Keratinocyte (primary cell): ENCODE data around the gene CLSTN2.

Experiments used
- EZH2 ChIP-seq: IDR thresholded peaks from one replicate; pipeline ENCODE4 v1.6.1; 2012; ENCODE audit warnings: inconsistent platforms, mild to moderate bottlenecking, low read length, moderate library complexity
- TF ChIP-seq, protein P1 (sequence below), 3 experiments: IDR thresholded peaks in 1 of 3; conservative IDR thresholded peaks in 1 of 3; optimal IDR thresholded peaks in 1 of 3; 2 replicates in 2 of 3; 3 replicates in 1 of 3; pipeline versions ENCODE3 to v1.5.1; 2011; ENCODE audit warnings: low read length in 3 of 3, mild to moderate bottlenecking in 3 of 3, moderate library complexity in 2 of 3, control low read depth in 1 of 3, inconsistent platforms in 1 of 3; ENCODE audit not compliant: insufficient read depth in 2 of 3; ENCODE audit errors: extremely low read depth in 1 of 3

DNA sequence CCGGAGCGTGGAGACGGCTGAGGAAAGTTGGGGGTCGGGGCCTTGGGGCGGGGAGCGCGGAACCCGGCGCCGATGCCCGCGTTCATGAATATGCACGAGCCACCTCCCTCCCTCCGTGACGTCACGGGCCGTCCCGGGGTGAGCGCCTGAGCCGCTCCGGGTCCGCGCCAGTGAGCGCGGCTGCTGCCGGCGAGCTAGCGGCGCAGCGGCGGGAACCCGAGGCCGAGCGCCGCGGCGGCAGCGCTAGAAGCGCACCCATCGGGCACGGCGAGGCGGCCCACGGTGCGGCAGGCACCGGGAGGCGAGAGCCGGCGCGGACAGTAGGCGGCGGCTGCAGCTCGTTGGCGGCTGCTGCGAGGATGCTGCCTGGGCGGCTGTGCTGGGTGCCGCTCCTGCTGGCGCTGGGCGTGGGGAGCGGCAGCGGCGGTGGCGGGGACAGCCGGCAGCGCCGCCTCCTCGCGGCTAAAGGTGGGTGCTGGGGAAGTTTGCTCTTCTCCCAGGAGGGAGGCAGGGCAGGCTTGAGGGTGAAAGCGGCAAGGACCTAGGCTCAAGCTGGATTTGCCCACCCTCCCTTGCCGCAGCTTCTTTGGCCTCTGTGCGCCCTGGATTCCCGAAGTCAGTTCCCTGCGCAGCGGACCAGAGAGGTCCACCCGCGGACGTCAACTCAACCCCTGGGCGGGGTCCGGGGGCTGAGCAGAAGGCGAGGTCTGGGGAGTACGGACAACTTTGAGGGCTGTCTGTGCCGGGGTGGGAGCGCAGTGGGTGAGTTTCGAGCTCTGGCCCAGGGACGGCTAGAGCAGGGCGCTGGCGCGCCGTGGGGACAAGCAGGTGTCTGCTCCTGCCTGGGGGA lies at the start of gene CLSTN2:
- peak; percentile 77 for TF ChIP-seq EZH2
- TF ChIP-seq, protein P1, sequence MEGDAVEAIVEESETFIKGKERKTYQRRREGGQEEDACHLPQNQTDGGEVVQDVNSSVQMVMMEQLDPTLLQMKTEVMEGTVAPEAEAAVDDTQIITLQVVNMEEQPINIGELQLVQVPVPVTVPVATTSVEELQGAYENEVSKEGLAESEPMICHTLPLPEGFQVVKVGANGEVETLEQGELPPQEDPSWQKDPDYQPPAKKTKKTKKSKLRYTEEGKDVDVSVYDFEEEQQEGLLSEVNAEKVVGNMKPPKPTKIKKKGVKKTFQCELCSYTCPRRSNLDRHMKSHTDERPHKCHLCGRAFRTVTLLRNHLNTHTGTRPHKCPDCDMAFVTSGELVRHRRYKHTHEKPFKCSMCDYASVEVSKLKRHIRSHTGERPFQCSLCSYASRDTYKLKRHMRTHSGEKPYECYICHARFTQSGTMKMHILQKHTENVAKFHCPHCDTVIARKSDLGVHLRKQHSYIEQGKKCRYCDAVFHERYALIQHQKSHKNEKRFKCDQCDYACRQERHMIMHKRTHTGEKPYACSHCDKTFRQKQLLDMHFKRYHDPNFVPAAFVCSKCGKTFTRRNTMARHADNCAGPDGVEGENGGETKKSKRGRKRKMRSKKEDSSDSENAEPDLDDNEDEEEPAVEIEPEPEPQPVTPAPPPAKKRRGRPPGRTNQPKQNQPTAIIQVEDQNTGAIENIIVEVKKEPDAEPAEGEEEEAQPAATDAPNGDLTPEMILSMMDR (optimal IDR thresholded peaks at IDR 0.05 in 1 of 3, IDR thresholded peaks at IDR 0.05 in 1 of 3, conservative IDR thresholded peaks at IDR 0.05 in 1 of 3; ENCODE audit: extremely low read depth in 1 of 3, insufficient read depth in 2 of 3, low read length in 3 of 3), result peak in 2 of 3 experiments; percentile 14 to 37
